Measurements from ENCODE around the gene TRH.

DNA sequence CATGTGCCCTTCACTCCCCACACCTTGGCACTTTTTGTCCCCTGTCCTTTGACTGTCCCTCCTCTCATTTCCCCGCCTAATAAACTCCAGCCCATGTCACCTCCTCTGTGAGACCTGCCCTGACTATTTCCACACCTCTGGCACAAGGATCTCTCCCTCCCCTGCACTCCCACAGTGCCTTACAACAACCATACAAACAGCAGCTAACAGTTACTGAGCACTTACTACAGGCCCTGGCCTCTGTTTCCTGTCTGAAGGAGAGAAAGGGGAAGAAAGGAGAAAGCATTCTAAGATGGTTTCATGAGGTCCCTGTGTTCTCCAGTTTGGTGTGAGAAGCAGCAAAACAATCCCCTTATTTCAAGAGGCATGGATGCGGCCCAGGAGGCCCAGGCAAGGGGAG, 20.0 kb upstream of the TRH start:
- TF ChIP-seq POLR2A (IDR thresholded peaks at IDR 0.05), result no peak
- TF ChIP-seq, protein P1, sequence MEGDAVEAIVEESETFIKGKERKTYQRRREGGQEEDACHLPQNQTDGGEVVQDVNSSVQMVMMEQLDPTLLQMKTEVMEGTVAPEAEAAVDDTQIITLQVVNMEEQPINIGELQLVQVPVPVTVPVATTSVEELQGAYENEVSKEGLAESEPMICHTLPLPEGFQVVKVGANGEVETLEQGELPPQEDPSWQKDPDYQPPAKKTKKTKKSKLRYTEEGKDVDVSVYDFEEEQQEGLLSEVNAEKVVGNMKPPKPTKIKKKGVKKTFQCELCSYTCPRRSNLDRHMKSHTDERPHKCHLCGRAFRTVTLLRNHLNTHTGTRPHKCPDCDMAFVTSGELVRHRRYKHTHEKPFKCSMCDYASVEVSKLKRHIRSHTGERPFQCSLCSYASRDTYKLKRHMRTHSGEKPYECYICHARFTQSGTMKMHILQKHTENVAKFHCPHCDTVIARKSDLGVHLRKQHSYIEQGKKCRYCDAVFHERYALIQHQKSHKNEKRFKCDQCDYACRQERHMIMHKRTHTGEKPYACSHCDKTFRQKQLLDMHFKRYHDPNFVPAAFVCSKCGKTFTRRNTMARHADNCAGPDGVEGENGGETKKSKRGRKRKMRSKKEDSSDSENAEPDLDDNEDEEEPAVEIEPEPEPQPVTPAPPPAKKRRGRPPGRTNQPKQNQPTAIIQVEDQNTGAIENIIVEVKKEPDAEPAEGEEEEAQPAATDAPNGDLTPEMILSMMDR (IDR thresholded peaks at IDR 0.05), result no peak
- no peak for TF ChIP-seq EP300 (IDR thresholded peaks at IDR 0.05)
- TF ChIP-seq POLR2AphosphoS5 (IDR thresholded peaks at IDR 0.05), result no peak

All from upper lobe of left lung (tissue), 4 donors.